ENCODE data around the gene AQP3. TPM values are rescaled to one million over a fixed set of nuclear protein-coding genes. Genes with fewer than 3 reads are reported as not detected.

AQP3 gene
- total and polyA plus RNA-seq, 2 of the 8 experiments (the other 6 are each of a cell fraction or from before 2014, with no cell fraction given) = 2.6 to 7.6 TPM

DNA sequence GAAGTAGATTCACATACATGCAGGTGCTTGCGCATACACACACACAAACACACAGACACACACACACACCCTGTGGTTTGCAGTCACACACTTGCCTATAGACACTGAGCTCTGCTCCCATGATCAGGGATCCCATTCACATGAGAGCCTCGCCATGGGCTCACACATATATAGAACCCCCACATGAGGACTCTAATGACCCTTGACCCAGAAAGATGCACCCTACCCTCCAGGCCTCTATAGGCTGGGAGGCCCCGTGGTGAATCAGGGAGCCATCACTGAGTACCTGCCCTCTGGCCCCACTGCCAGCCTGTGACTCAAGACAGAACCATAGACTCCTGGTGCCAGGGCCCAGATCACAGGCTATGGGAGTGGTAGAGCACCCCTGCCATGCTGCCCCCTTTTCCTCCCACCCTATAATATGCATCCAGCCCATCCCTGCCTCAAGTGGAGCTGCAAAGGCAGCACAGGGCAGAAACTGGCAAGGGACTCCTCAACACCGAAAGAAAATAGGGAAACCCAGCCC is 3.3 kb upstream of the AQP3 start (continued):
- TF ChIP-seq, protein P1, sequence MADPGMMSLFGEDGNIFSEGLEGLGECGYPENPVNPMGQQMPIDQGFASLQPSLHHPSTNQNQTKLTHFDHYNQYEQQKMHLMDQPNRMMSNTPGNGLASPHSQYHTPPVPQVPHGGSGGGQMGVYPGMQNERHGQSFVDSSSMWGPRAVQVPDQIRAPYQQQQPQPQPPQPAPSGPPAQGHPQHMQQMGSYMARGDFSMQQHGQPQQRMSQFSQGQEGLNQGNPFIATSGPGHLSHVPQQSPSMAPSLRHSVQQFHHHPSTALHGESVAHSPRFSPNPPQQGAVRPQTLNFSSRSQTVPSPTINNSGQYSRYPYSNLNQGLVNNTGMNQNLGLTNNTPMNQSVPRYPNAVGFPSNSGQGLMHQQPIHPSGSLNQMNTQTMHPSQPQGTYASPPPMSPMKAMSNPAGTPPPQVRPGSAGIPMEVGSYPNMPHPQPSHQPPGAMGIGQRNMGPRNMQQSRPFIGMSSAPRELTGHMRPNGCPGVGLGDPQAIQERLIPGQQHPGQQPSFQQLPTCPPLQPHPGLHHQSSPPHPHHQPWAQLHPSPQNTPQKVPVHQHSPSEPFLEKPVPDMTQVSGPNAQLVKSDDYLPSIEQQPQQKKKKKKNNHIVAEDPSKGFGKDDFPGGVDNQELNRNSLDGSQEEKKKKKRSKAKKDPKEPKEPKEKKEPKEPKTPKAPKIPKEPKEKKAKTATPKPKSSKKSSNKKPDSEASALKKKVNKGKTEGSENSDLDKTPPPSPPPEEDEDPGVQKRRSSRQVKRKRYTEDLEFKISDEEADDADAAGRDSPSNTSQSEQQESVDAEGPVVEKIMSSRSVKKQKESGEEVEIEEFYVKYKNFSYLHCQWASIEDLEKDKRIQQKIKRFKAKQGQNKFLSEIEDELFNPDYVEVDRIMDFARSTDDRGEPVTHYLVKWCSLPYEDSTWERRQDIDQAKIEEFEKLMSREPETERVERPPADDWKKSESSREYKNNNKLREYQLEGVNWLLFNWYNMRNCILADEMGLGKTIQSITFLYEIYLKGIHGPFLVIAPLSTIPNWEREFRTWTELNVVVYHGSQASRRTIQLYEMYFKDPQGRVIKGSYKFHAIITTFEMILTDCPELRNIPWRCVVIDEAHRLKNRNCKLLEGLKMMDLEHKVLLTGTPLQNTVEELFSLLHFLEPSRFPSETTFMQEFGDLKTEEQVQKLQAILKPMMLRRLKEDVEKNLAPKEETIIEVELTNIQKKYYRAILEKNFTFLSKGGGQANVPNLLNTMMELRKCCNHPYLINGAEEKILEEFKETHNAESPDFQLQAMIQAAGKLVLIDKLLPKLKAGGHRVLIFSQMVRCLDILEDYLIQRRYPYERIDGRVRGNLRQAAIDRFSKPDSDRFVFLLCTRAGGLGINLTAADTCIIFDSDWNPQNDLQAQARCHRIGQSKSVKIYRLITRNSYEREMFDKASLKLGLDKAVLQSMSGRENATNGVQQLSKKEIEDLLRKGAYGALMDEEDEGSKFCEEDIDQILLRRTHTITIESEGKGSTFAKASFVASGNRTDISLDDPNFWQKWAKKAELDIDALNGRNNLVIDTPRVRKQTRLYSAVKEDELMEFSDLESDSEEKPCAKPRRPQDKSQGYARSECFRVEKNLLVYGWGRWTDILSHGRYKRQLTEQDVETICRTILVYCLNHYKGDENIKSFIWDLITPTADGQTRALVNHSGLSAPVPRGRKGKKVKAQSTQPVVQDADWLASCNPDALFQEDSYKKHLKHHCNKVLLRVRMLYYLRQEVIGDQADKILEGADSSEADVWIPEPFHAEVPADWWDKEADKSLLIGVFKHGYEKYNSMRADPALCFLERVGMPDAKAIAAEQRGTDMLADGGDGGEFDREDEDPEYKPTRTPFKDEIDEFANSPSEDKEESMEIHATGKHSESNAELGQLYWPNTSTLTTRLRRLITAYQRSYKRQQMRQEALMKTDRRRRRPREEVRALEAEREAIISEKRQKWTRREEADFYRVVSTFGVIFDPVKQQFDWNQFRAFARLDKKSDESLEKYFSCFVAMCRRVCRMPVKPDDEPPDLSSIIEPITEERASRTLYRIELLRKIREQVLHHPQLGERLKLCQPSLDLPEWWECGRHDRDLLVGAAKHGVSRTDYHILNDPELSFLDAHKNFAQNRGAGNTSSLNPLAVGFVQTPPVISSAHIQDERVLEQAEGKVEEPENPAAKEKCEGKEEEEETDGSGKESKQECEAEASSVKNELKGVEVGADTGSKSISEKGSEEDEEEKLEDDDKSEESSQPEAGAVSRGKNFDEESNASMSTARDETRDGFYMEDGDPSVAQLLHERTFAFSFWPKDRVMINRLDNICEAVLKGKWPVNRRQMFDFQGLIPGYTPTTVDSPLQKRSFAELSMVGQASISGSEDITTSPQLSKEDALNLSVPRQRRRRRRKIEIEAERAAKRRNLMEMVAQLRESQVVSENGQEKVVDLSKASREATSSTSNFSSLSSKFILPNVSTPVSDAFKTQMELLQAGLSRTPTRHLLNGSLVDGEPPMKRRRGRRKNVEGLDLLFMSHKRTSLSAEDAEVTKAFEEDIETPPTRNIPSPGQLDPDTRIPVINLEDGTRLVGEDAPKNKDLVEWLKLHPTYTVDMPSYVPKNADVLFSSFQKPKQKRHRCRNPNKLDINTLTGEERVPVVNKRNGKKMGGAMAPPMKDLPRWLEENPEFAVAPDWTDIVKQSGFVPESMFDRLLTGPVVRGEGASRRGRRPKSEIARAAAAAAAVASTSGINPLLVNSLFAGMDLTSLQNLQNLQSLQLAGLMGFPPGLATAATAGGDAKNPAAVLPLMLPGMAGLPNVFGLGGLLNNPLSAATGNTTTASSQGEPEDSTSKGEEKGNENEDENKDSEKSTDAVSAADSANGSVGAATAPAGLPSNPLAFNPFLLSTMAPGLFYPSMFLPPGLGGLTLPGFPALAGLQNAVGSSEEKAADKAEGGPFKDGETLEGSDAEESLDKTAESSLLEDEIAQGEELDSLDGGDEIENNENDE (IDR thresholded peaks at IDR 0.05; ENCODE audit: insufficient replicate concordance, low read length) = no peak
- TF ChIP-seq ZNF274 (IDR thresholded peaks at IDR 0.05; ENCODE audit: borderline replicate concordance, extremely low read depth, low read length) = no peak
- TF ChIP-seq EGR1 (IDR thresholded peaks at IDR 0.05; ENCODE audit: borderline replicate concordance, low read depth, low read length) = no peak
- TF ChIP-seq KDM4A (IDR thresholded peaks at IDR 0.05; ENCODE audit: low read depth, low read length, severe bottlenecking) = no peak
- TF ChIP-seq CEBPB (IDR thresholded peaks at IDR 0.05; ENCODE audit: low read depth, low read length) = no peak
- TF ChIP-seq SIX5 (IDR thresholded peaks at IDR 0.05; ENCODE audit: low read depth, low read length) = no peak
- no peak for TF ChIP-seq SP2 (IDR thresholded peaks at IDR 0.05; ENCODE audit: low read length)
- TF ChIP-seq EP300 (IDR thresholded peaks at IDR 0.05; ENCODE audit: borderline replicate concordance in 1 of 2, low read depth in 2 of 2, low read length in 2 of 2) = no peak
- TF ChIP-seq SAP30 (IDR thresholded peaks at IDR 0.05; ENCODE audit: insufficient read depth, insufficient replicate concordance, low read length) = no peak
- TF ChIP-seq NANOG (IDR thresholded peaks at IDR 0.05; ENCODE audit: insufficient read depth, low read depth, low read length, poor library complexity, severe bottlenecking) = no peak
- no peak for TF ChIP-seq RBBP5 (IDR thresholded peaks at IDR 0.05; ENCODE audit: borderline replicate concordance, low read depth, low read length)
